Ovary (tissue), 10 donors: ENCODE measurements around the gene LMAN2. TPM values are rescaled to one million over a fixed set of nuclear protein-coding genes. Genes with fewer than 3 reads are reported as not detected.

ENCODE experiments used
- DNase-seq, 5 donors: peaks; one replicate each; pipeline ENCODE4 v3.0.0-alpha.2; 2019 to 2020
- H3K27ac ChIP-seq, 2 donors: fragments of 200-600 bp; one replicate each; pipeline versions ENCODE4 v1.5.1 to v1.8.0; 2019 to 2022
- H3K27me3 ChIP-seq: fragments of 200-600 bp; one replicate; pipeline ENCODE4 v1.8.0; 2022
- H3K36me3 ChIP-seq: fragments of 200-600 bp; sonication (generic); one replicate; pipeline ENCODE4 v1.5.1; 2019
- H3K4me1 ChIP-seq: one replicate; pipeline ENCODE4 v1.8.1; 2013; ENCODE audit warnings: mild to moderate bottlenecking, moderate library complexity; ENCODE audit not compliant: insufficient read depth
- H3K4me3 ChIP-seq: fragments of 200-600 bp; sonication (generic); one replicate; pipeline ENCODE4 v1.5.1; 2017
- H3K9me3 ChIP-seq, 2 donors: fragments of 200-600 bp in 1 of 2; sonication (generic) in 1 of 2; one replicate each; pipeline versions ENCODE4 v1.5.1 to v1.8.1; 2013 to 2019; ENCODE audit warnings: mild to moderate bottlenecking in 1 of 2, moderate library complexity in 1 of 2
- EP300 ChIP-seq: sonication (generic); formaldehyde crosslinking; IDR thresholded peaks from one replicate; pipeline ENCODE4 v1.6.1; 2017; ENCODE audit warnings: antibody characterized with exemption
- POLR2A ChIP-seq: fragments of 450-650 bp; IDR thresholded peaks from one replicate; pipeline ENCODE4 v1.6.1; 2017; ENCODE audit warnings: antibody characterized with exemption, mild to moderate bottlenecking, moderate library complexity
- WGBS, 3 donors: extraction: QIAGEN DNeasy Blood & Tissue Kit in 1 of 3; methylation state at CpG; one replicate each; pipeline versions ENCODE4 v1.1.5 to v1.1.7; 2013 to 2017; 5-methylcytosine and 5-hydroxymethylcytosine counted together
- intact Hi-C, 4 donors: fragments of 100-400 bp; cut with DNase I; formaldehyde crosslinking; loops; one replicate each; pipeline versions ENCODE4 v1.11.0 to v1.15.1; 2022 to 2023
- long read RNA-seq, 3 donors: library from polyadenylated mRNA in 2 of 3; unstranded in 2 of 3; transcript quantifications; one replicate each; pipeline ENCODE4 v2.0.0 and lab custom pipeline, GENCODE V29; 2021 to 2026
- polyA plus RNA-seq, 2 donors: library from polyadenylated mRNA; stranded (reverse); fragments of 200-250 nt in 1 of 2; fragments of 350-450 nt in 1 of 2; fragmentation: Illumina TruSeq in 1 of 2; extraction: RNeasy Lipid Tissue Mini Kit (QIAGEN cat#74804) in 1 of 2; gene quantifications; one replicate each; pipeline ENCODE4 v1.2.3, GENCODE V29; 2013 to 2014
- total RNA-seq, 7 donors: library from RNA; depleted of rRNA in 2 of 7; stranded (reverse); fragments of >200 nt in 2 of 7; fragmentation: NEBNext Ultra II Directional in 3 of 7; extraction: Animal tissue kit (Norgen Biotek cat#: 25700) in 3 of 7; gene quantifications; one replicate each; pipeline versions ENCODE4 v1.1.0 to v1.2.4, GENCODE V29; 2016 to 2023
- TF ChIP-seq, protein P1 (sequence below), 3 donors: fragments of 450-650 bp in 2 of 3; fragments of 200-600 bp in 1 of 3; IDR thresholded peaks; one replicate each; pipeline versions ENCODE4 v1.5.1 to v1.8.0; 2016 to 2022; ENCODE audit warnings: antibody characterized with exemption in 3 of 3, mild to moderate bottlenecking in 1 of 3
- donor health status: DM: no; HTN: no; CAD: no; lungs with moderate emphysema.
- donor health status: DM: no; HTN: no; CAD: no.
- donor health status: Bipolar disorder and iron deficiency.
- donor health status: DM: yes; HTN: yes; CAD: no.
- donor health status: DM: no; HTN: no; CAD: no.
- donor health status: DM: yes; HTN: yes; CAD: no.

LMAN2 gene, protein sequence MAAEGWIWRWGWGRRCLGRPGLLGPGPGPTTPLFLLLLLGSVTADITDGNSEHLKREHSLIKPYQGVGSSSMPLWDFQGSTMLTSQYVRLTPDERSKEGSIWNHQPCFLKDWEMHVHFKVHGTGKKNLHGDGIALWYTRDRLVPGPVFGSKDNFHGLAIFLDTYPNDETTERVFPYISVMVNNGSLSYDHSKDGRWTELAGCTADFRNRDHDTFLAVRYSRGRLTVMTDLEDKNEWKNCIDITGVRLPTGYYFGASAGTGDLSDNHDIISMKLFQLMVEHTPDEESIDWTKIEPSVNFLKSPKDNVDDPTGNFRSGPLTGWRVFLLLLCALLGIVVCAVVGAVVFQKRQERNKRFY
- 100 to 1,000 TPM in 2 of 7 donors, 10 to 100 TPM in 5; 63.5 to 154 (median 93.5) TPM for total RNA-seq
- polyA plus RNA-seq, result 100 to 1,000 TPM in 1 of 2 donors, 10 to 100 TPM in 1; 85.0 to 142 TPM
- long read RNA-seq, donor 1, transcript LMAN2-201 (8 exons, 1,800 nt), result major isoform, 608 of 641 reads
- long read RNA-seq, donor 1, partial matches to known transcripts, result 6 of 641 reads
- long read RNA-seq, donor 1, other reads (novel, unspliced or antisense), result 21 of 641 reads
- long read RNA-seq, donor 2, transcript LMAN2-201 (8 exons, 1,800 nt), result major isoform, 116 of 126 reads
- long read RNA-seq, donor 2, partial matches to known transcripts, result 6 of 126 reads
- long read RNA-seq, donor 2, other reads (novel, unspliced or antisense), result 0 of 126 reads
- long read RNA-seq, donor 3, transcript LMAN2-201 (8 exons, 1,800 nt), result major isoform, 325 of 350 reads
- long read RNA-seq, donor 3, partial matches to known transcripts, result 2 of 350 reads
- long read RNA-seq, donor 3, other reads (novel, unspliced or antisense), result 19 of 350 reads

DNA sequence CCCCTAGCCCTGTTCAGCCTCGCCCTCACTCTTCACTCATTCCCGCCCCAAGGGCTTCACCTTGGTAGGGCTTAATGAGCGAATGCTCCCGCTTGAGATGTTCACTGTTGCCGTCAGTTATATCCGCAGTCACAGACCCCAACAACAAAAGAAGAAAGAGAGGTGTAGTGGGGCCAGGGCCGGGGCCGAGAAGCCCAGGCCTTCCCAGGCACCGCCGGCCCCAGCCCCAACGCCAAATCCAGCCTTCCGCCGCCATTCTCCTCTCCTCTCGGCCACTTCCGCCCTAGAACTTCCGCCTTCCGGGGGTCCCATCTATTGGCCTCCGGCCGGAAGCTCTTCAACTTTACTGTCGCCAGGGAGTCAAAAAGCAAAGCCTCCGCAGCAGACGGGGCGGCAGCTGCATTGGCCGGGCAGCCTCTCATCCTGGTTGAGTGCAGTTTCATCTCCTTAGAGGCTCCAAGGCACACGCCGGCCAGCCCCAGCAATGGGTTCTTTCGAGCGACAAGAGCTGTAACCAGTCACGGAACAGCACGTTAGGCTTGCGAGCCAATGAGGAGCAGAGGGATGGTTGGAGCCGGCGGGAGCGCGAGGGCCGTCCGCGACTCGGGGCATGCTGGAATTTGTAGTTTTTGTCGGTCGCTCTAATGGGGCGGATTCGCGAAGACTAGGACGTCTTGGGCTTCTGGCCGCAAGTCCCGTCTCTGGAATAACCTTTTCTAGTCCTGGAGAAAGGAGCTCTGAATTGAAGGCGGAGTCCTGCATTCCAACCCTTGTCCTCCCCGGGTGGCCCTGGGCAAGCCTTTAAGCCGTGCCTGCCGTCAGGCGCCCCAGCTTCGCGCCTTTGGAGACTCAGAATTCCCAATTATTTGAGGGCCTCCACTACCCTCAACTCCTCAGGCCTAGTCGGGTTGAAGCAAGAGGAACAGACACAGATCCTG lies at the start of gene LMAN2:
LMAN2 (minus strand) TSS at position 277 of the 938 bp plus-strand sequence; CDS start at position 256, 21 bp downstream.
- no peaks in the 10 kb centered on the region for H3K27me3 ChIP-seq
- peak within 1 kb of the TSS; percentile 50 to 80 for H3K27ac ChIP-seq
- peak within 1 kb of the TSS; percentile 91 for H3K4me3 ChIP-seq
- H3K4me1 ChIP-seq, result peaks cover 14% of the 10 kb centered on the region
- DNase-seq, result peak; percentile 90 to 94 (median 91)
- no peaks in the 10 kb centered on the region for H3K9me3 ChIP-seq
- H3K36me3 ChIP-seq, result no peaks in the 10 kb centered on the region
- no peak for TF ChIP-seq EP300
- TF ChIP-seq, protein P1, sequence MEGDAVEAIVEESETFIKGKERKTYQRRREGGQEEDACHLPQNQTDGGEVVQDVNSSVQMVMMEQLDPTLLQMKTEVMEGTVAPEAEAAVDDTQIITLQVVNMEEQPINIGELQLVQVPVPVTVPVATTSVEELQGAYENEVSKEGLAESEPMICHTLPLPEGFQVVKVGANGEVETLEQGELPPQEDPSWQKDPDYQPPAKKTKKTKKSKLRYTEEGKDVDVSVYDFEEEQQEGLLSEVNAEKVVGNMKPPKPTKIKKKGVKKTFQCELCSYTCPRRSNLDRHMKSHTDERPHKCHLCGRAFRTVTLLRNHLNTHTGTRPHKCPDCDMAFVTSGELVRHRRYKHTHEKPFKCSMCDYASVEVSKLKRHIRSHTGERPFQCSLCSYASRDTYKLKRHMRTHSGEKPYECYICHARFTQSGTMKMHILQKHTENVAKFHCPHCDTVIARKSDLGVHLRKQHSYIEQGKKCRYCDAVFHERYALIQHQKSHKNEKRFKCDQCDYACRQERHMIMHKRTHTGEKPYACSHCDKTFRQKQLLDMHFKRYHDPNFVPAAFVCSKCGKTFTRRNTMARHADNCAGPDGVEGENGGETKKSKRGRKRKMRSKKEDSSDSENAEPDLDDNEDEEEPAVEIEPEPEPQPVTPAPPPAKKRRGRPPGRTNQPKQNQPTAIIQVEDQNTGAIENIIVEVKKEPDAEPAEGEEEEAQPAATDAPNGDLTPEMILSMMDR (IDR thresholded peaks at IDR 0.05), result no peak
- peak; percentile 47 for TF ChIP-seq POLR2A
- 0 to 8% (median 6%) methylated on average over 50 to 55 of the region's 55 CpGs for WGBS, 3 donors
- intact Hi-C loops, result no loop called here

DNA sequence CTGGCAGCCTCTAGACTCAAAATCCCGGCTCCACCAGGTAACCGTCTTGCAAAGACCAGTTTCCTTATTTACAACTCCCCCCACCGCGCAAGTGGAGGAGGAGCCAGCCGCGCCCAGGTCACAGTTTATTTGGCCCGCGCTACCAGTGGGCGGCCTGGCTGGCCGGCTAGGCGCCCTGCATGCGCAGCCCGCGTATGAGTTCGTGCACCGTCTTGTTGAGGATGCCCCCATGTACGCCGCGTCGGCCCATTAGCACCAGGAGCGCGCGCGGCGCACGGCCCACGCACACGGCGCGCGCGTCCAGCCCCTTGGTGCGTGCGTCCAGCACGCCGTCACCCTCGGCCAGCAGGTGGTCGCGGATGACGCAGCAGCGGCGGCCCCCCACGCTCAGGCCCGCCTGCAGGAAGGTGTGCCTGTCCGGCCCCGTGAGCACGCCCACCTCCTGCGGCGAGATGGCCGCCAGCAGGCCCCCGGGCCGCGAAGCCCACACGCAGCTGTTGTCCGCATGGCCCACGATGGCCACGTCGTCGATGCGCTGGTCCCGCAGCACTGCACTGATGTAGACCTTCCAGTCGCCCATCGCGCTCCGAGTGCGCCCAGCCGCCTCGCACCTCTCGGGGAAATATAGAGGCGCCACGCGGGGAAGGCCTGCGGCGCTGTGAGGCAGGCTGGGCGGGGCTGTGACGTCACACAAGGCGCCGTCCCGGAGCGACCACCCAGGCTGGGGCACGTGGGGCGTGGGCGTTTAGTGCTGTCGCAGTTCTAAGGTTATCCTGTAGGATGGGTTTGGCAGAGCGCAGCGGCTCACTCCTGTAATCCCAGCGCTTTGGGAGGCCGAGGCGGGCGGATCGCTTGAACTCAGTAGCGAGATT lies 48.8 kb upstream of the LMAN2 start, which contains the start of gene PFN3:
PFN3 (minus strand) TSS at position 665 of the 872 bp plus-strand sequence; CDS start at position 580, 85 bp downstream.
- no peaks in the 10 kb centered on the region for H3K9me3 ChIP-seq
- no peak within 1 kb of the TSS for H3K4me3 ChIP-seq
- TF ChIP-seq POLR2A (no peak), EP300 (no peak)
- TF ChIP-seq, protein P1 (IDR thresholded peaks at IDR 0.05), result no peak
- intact Hi-C loops, result loop anchor here in 2 of 4 donors (5.0 kb wide), 2 partner anchors 57 to 97 kb away; partner anchors contain the start of gene PDLIM7 (in 1 of the 2)
- no peaks in the 10 kb centered on the region for H3K36me3 ChIP-seq
- no peak within 1 kb of the TSS for H3K27ac ChIP-seq
- DNase-seq, result peak in 3 of 5 donors; percentile 35 to 64 (median 55)
- H3K4me1 ChIP-seq, result peaks cover 9% of the 10 kb centered on the region
- peaks cover 9% of the 10 kb centered on the region for H3K27me3 ChIP-seq
- WGBS, 3 donors, result 3 to 18% (median 4%) methylated on average over 74 to 92 of the region's 92 CpGs

DNA sequence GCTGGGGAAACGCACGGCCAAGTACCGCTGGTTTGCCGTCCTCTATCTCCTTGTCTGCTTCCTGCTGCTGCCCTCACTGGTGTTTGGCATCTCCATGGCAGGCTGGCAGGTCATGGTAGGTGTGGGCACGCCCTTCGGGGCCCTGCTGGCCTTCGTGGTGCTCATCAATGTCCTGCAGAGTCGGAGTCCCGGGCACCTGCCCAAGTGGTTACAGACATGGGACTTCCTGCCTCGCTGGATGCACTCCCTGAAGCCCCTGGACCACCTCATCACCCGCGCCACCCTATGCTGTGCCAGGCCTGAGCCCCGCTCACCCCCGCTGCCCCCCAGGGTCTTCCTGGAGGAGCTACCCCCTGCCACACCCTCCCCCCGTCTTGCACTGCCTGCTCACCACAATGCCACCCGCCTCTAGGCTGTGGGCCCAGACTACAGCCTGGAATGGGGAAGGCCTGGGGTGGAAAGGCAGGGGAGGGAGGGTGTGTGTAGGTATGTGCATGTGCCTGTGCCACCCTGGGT lies 46.5 kb upstream of the LMAN2 start:
- H3K27me3 ChIP-seq, result peaks cover 7% of the 10 kb centered on the region
- TF ChIP-seq, protein P1 (IDR thresholded peaks at IDR 0.05), result no peak
- TF ChIP-seq POLR2A (no peak), EP300 (no peak)
- 87 to 92% (median 89%) methylated on average over 16 of the region's 16 CpGs for WGBS, 3 donors

More for the DNA sequence above, 46.5 kb upstream of the LMAN2 start:
- intact Hi-C loops, result no loop called here
- no peak for DNase-seq
- peaks cover 5% of the 10 kb centered on the region for H3K4me1 ChIP-seq
- H3K4me3 ChIP-seq, result no peak overlapping the region
- no peaks in the 10 kb centered on the region for H3K36me3 ChIP-seq
- H3K9me3 ChIP-seq, result no peaks in the 10 kb centered on the region
- H3K27ac ChIP-seq, result no peak overlapping the region
